GM19324 (cell line): Measurements from ENCODE around the gene TAF4B.
"Not testable (repeated sequence)": the region's sequence is repeated elsewhere in the genome, so short reads cannot be mapped to it uniquely, and the experiment has no call there.

Source experiments
- ATAC-seq: cut with Tn5 transposase; IDR thresholded peaks from one replicate; pipeline ENCODE4 v1.9.1; 2021; ENCODE audit warnings: mild to moderate bottlenecking, moderate library complexity; ENCODE audit not compliant: unreplicated experiment, low FRiP score

TAF4B gene, protein sequence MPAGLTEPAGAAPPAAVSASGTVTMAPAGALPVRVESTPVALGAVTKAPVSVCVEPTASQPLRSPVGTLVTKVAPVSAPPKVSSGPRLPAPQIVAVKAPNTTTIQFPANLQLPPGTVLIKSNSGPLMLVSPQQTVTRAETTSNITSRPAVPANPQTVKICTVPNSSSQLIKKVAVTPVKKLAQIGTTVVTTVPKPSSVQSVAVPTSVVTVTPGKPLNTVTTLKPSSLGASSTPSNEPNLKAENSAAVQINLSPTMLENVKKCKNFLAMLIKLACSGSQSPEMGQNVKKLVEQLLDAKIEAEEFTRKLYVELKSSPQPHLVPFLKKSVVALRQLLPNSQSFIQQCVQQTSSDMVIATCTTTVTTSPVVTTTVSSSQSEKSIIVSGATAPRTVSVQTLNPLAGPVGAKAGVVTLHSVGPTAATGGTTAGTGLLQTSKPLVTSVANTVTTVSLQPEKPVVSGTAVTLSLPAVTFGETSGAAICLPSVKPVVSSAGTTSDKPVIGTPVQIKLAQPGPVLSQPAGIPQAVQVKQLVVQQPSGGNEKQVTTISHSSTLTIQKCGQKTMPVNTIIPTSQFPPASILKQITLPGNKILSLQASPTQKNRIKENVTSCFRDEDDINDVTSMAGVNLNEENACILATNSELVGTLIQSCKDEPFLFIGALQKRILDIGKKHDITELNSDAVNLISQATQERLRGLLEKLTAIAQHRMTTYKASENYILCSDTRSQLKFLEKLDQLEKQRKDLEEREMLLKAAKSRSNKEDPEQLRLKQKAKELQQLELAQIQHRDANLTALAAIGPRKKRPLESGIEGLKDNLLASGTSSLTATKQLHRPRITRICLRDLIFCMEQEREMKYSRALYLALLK

DNA sequence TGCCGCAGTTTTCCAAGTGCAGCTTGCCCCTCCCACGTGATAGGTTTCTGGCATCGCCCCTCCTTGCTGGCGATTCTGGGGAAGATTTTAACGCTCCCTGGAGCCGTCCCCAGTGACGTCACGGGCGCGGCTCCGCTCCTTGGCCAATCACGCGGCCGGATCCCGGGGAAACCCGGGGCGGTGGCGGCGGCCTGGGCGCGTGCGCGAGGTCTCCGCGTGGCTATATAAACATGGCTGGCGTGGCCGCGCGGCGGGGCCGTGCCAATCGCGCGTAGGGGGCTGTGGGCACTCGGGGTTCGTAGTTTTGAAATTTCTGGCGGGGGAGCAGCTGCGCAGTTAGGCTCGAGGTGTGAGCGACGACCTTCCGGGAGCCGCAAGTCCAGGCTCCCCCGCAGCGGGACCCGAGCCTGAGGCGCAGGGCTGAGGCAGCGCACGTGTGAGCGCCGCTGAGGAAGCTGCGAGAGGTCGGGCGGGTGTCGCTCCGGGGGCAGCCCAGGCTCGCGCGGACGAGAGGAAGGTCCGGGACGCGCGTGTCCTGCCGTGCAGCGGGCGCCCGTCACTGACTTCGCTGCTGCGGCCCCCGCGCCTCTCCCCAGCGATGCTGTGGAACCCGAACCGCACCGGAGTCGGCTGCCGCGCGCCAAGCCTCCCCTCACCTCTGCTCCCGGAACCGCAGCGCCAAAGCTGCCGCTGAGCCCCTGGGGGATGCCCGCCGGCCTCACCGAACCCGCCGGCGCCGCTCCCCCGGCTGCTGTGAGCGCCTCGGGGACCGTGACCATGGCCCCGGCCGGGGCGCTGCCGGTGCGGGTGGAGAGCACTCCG lies at the start of gene TAF4B:
TAF4B (plus strand) TSS at position 217 of the 822 bp plus-strand sequence; CDS start at position 706, 489 bp downstream.
- ATAC-seq: peak; percentile 95

- ATAC-seq: peak; percentile 91
Measured at GRCh38 chr18:26181343-26181826, 44.9 kb upstream of the TAF4B start.

- ATAC-seq: no peak
Measured at GRCh38 chr18:26183395-26184112, 42.7 kb upstream of the TAF4B start.

DNA sequence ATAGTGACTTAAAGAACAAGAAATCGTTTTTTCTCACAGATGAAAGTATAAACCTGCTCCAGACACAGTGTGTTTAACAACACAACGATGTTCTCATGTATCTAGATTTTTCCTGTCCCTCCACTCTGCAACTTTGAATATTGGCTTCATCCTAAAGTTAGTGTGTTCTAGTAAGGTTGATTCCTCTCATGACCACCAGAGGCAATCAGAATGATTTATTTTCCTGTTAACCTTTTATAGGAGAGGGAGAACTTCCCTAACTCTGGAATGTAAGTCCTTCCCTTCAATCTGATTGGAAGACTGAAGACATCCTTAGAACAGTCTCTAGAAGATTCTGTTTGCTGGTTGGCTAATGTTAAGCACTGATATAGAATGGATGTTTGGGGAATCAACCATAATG lies 41.0 kb upstream of the TAF4B start:
- ATAC-seq: no peak

DNA sequence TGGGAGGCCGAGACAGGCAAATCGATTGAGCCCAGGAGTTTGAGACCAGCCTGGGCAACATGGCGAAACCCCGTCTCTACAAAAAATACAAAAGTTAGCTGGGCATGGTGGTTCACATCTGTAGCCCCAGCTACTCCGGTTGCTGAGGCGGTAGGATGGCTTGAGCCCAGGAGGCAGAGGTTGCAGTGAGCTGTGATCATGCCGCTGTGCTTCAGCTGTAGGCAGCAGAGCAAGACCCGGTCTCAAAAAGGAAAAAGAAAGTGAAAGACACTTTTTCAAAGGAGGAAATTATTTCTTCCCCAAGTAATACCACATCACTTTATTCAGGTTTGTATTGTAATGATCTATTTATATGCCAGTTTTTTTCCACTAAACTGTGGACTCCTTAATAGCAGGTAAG lies 35.7 kb upstream of the TAF4B start:
- peak; percentile 83 for ATAC-seq

DNA sequence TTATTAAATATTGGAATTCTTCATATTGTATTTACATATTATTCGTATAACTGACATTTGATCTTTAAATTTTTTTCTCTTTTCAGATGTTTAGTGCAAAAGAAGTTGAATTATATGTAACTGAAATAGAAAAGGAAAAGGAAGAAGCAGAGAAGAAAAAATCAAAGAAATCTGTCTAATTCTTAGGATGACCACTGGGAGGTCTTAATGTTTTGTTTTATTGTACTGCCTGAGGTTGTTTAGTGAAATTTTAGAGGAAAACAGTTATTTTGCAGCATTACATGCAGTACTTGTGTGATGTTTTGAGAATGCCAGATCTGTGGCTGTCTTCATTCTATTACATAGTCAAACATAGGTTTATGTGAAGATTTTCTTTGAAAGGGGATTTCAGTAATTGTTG lies 34.0 kb upstream of the TAF4B start:
- ATAC-seq: no peak

GRCh38 chr18:26196605-26197004 lies 29.6 kb upstream of the TAF4B start:
- no peak for ATAC-seq

DNA sequence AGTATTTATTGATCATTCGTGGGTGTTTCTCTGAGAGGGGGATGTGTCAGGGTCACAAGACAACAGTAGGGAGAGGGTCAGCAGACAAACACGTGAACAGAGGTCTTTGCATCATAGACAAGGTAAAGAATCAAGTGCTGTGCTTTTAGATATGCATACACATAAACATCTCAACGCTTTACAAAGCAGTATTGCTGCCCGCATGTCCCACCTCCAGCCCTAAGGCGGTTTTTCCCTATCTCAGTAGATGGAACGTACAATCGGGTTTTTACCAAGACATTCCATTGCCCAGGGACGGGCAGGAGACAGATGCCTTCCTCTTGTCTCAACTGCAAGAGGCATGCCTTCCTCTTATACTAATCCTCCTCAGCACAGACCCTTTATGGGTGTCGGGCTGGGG lies 24.2 kb upstream of the TAF4B start:
- not testable (repeated sequence) for ATAC-seq

- no peak for ATAC-seq
Measured at GRCh38 chr18:26205318-26205717, 20.9 kb upstream of the TAF4B start.

DNA sequence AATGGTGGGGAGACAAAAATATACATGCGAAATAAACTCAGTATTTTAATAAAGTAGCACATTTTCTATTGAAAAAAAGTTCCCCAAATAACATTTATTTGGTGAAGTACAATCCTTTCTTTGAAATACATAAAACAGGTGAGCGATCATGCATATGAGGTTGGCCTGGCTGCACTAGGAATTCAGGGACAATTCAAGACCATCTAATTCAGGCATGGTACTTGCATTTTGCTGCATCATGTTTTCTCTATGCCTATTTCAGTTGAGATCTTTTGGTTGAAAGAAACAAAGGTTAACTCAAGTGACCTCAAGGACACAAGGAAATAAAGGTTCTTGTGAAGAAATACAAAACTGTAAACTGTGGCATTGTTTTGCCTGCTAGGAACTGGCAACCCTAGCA lies 19.8 kb upstream of the TAF4B start:
- no peak for ATAC-seq

DNA sequence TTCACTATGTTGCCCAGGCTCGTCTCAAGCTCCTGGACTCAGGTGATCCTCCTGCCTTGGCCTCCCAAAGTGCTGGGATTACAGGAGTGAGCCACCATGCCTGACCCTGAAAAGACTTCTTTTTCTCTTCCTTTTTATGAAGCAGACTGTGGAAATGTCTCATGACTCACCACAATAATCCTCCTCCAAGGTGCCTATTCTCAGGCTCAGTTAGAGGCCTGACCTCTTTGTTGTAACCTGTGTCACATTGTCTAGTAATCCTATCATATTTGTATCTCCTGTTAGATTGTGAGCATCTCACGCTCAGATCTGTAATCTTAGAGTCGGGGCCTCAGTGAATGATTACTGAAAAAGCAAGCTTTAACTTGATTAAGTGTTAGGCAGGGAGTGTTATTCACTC lies 18.3 kb upstream of the TAF4B start:
- ATAC-seq: no peak

DNA sequence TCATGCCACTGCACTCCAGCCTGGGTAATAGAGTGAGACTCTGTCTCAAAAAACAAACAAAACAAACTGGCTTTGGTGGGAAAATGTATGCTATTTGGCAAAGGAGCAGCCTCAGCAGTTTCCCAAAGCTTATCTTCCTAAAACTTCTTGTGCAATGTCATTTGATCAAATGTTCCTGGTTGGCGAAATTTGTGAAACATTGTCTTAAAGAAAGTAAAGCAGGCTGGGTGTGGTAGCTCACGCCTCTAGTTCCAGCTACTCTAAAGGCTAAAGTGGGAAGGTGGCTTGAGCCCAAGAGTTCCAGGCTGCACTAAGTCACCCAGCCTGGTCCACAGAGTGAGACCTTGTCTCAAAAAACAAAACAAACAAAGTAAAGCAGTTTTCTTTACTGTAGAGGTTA lies 17.3 kb upstream of the TAF4B start:
- ATAC-seq: no peak

GRCh38 chr18:26210147-26210546 lies 16.1 kb upstream of the TAF4B start:
- no peak for ATAC-seq

GRCh38 chr18:26215247-26215970 lies 10.8 kb upstream of the TAF4B start:
- ATAC-seq: peak; percentile 90

GRCh38 chr18:26225022-26225693 lies 1.1 kb upstream of the TAF4B start:
- no peak for ATAC-seq

DNA sequence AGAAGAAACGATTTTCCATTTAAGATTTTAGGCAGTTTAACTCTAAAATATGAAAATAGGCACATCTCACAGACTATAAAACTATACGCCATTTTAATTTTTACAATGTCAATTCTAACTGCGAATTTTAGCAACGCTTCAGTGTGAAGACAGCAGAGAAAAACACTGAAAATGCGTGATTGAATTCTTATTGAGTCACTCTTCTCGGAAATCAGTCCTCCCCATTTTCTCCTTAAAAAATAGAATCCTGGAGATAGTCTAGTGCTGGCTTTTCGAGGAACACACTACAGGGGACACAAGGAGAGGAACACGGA lies 373 bp upstream of the TAF4B start:
- no peak for ATAC-seq

- ATAC-seq: no peak
Measured at GRCh38 chr18:26227051-26227670, 916 bp downstream of the TAF4B start.

- ATAC-seq: no peak
Measured at GRCh38 chr18:26228562-26229260, 2.5 kb downstream of the TAF4B start.
